Endothelial cell of umbilical vein (primary cell): ENCODE measurements around the gene GNG10. TPM values are rescaled to one million over a fixed set of nuclear protein-coding genes. Genes with fewer than 3 reads are reported as not detected.
A peak's percentile ranks its signal among the peaks of the same experiment; 100 is the strongest.

ENCODE experiments used
- BruUV-seq: library from RNA; stranded (reverse); fragments of 400-500 nt; replicated peaks from 2 replicates; lab custom pipeline; 2021; lab: Mats Ljungman, UMichigan
- CTCF ChIA-PET: fragments of 300-600, 350-600 bp; sonication (Branson Sonifier 250); formaldehyde crosslinking; loops from one replicate; lab custom pipeline; 2021; ENCODE audit warnings: antibody characterized with exemption, inconsistent platforms; lab: Charles Lee
- POLR2A ChIA-PET: fragments of 300-600, 350-600 bp; sonication (Branson Sonifier 250); formaldehyde crosslinking; loops from one replicate; lab custom pipeline; 2021; ENCODE audit warnings: antibody characterized with exemption, inconsistent platforms; lab: Charles Lee
- DNase-seq: peaks from one replicate; pipeline ENCODE4 v3.0.0-alpha.2; 2011; ENCODE audit warnings: low read depth, low spot score
- FAIRE-seq: peaks from 2 replicates; lab custom pipeline; 2011; peaks lifted over from hg19 to GRCh38; lab: Jason Lieb, UNC
- H2AFZ ChIP-seq: 2 replicates; pipeline ENCODE4 v1.6.0; 2012; ENCODE audit warnings: low read depth, low read length, control low read depth, inconsistent platforms
- H3K27ac ChIP-seq: 2 replicates; pipeline ENCODE4 v1.5.1; 2011; ENCODE audit warnings: low read depth, mild to moderate bottlenecking, control low read depth, low read length, moderate library complexity; ENCODE audit not compliant: insufficient read depth
- H3K27me3 ChIP-seq, 2 experiments: 2 replicates each; pipeline versions ENCODE4 v1.6.0 to v1.6.1; 2011; ENCODE audit warnings: low read length in 2 of 2, mixed read lengths in 1 of 2; ENCODE audit not compliant: control insufficient read depth in 2 of 2, insufficient read depth in 2 of 2
- H3K36me3 ChIP-seq, 2 experiments: 2 replicates in 1 of 2; 3 replicates in 1 of 2; pipeline ENCODE4 v1.5.1; 2011; ENCODE audit warnings: low read length in 2 of 2, mild to moderate bottlenecking in 1 of 2, moderate library complexity in 1 of 2; ENCODE audit not compliant: control insufficient read depth in 2 of 2, insufficient read depth in 2 of 2; ENCODE audit errors: extremely low read depth in 1 of 2
- H3K4me1 ChIP-seq: 3 replicates; pipeline ENCODE4 v1.5.1; 2011; ENCODE audit warnings: mild to moderate bottlenecking, low read length; ENCODE audit not compliant: control insufficient read depth, insufficient read depth; ENCODE audit errors: extremely low read depth
- H3K4me2 ChIP-seq: 2 replicates; pipeline ENCODE4 v1.6.1; 2011; ENCODE audit warnings: low read length, control low read depth, mixed read lengths; ENCODE audit not compliant: insufficient read depth
- H3K4me3 ChIP-seq, 3 experiments: fragments of 200-600 bp in 1 of 3; sonication (generic), shearing (Covaris generic) in 1 of 3; replicated peaks in 1 of 3; 2 replicates each; pipeline ENCODE4 v1.5.1; 2011 to 2016; ENCODE audit warnings: control low read depth in 3 of 3, low read length in 3 of 3, mild to moderate bottlenecking in 2 of 3, inconsistent platforms in 1 of 3, low read depth in 1 of 3, moderate library complexity in 1 of 3; ENCODE audit not compliant: insufficient read depth in 1 of 3
- H3K79me2 ChIP-seq: 2 replicates; pipeline ENCODE4 v1.6.0; 2012; ENCODE audit warnings: low read length, inconsistent platforms; ENCODE audit not compliant: control insufficient read depth, insufficient read depth
- H3K9ac ChIP-seq: replicated peaks from 2 replicates; pipeline ENCODE3; 2011; ENCODE audit warnings: low read length, control low read depth; ENCODE audit not compliant: insufficient read depth; ENCODE audit errors: extremely low read depth
- H3K9me1 ChIP-seq: replicated peaks from 3 replicates; pipeline ENCODE4 v1.6.0; 2011; ENCODE audit warnings: mild to moderate bottlenecking, low read length; ENCODE audit not compliant: control insufficient read depth, insufficient read depth; ENCODE audit errors: extremely low read depth
- H3K9me3 ChIP-seq: replicated peaks from 2 replicates; pipeline ENCODE4 v1.5.1; 2012; ENCODE audit warnings: low read length, inconsistent platforms; ENCODE audit not compliant: control insufficient read depth, insufficient read depth
- H4K20me1 ChIP-seq: replicated peaks from 2 replicates; pipeline ENCODE3; 2011; ENCODE audit warnings: mild to moderate bottlenecking, low read length; ENCODE audit not compliant: control insufficient read depth, insufficient read depth; ENCODE audit errors: extremely low read depth
- GATA2 ChIP-seq: IDR thresholded peaks from 2 replicates; pipeline ENCODE4 v1.7.0; 2011; ENCODE audit warnings: low read depth, mild to moderate bottlenecking, moderate library complexity, mixed read lengths, low read length; ENCODE audit not compliant: insufficient read length, insufficient read depth
- JUN ChIP-seq: IDR thresholded peaks from 2 replicates; pipeline ENCODE4 v1.6.1; 2011; ENCODE audit warnings: borderline replicate concordance, low read depth; ENCODE audit not compliant: insufficient read length, insufficient read depth
- MYC ChIP-seq: IDR thresholded peaks from one replicate; pipeline ENCODE4 v1.6.1; 2011; ENCODE audit warnings: mild to moderate bottlenecking, low read depth, low read length
- POLR2A ChIP-seq: IDR thresholded peaks from 2 replicates; pipeline ENCODE4 v1.6.1; 2012; ENCODE audit warnings: low read depth, mild to moderate bottlenecking, control low read depth, low read length
- POLR2AphosphoS5 ChIP-seq: IDR thresholded peaks from 2 replicates; pipeline ENCODE4 v1.6.1; 2012; ENCODE audit warnings: low read depth, mild to moderate bottlenecking, control low read depth, low read length, moderate library complexity; ENCODE audit not compliant: insufficient read depth
- dilution Hi-C: fragments of 300-500 bp; cut with MboI; formaldehyde crosslinking; loops from one replicate; pipeline ENCODE4 v1.15.0; 2019; ENCODE audit warnings: low sequenced_read_pairs; ENCODE audit not compliant: extremely low pct_ligation_motif_present
- intact Hi-C: fragments of 100-400 bp; cut with micrococcal nuclease; formaldehyde crosslinking; loops from one replicate; pipeline ENCODE4 v1.10.0; 2022
- polyA plus RNA-seq, 4 experiments: library from polyadenylated mRNA; depleted of rRNA in 3 of 4; stranded (reverse) in 3 of 4; unstranded in 1 of 4; fragments of >200 nt; gene quantifications; 2 replicates each; pipeline versions ENCODE4 v1.2.1 to v1.2.3, GENCODE V29; 2011 to 2012; ENCODE audit warnings: missing spikeins in 1 of 4
- total RNA-seq: library from RNA; stranded (reverse); gene quantifications from 2 replicates; pipeline ENCODE4 v1.2.3, GENCODE V29; 2021
- TF ChIP-seq, protein P1 (sequence below): IDR thresholded peaks from 2 replicates; pipeline ENCODE4 v1.6.1; 2011; ENCODE audit not compliant: insufficient read depth, insufficient read length
- TF ChIP-seq, protein P2 (sequence below), 2 donors: IDR thresholded peaks; 1 replicate in 1 of 2; 2 replicates in 1 of 2; pipeline ENCODE4 v1.5.1; 2011; ENCODE audit warnings: low read length in 2 of 2, mild to moderate bottlenecking in 2 of 2, moderate library complexity in 2 of 2, control low read depth in 1 of 2, inconsistent platforms in 1 of 2, low read depth in 1 of 2; ENCODE audit not compliant: insufficient read depth in 1 of 2; ENCODE audit errors: extremely low read depth in 1 of 2

Gene GNG10
- total and polyA plus RNA-seq, 2 donors (not counting 3 experiments of a cell fraction or from before 2014, with no cell fraction given) = 31.9 to 33.0 TPM

- H3K4me2 ChIP-seq = no peak overlapping the region
- no peaks in the 10 kb centered on the region for H3K4me1 ChIP-seq
- H3K9me3 ChIP-seq = no peaks in the 10 kb centered on the region
- no peaks in the 10 kb centered on the region for H3K79me2 ChIP-seq
- H4K20me1 ChIP-seq = no peaks in the 10 kb centered on the region
- no TSS peak for BruUV-seq
- DNase-seq = peak; percentile 42
- no peaks in the 10 kb centered on the region for H3K36me3 ChIP-seq
- H3K4me3 ChIP-seq = no peak overlapping the region
- intact Hi-C loops (no loop called here), dilution Hi-C loops (no loop called here)
- peaks cover 5 to 9% of the 10 kb centered on the region in 2 experiments for H3K27me3 ChIP-seq
- ChIA-PET CTCF (interaction anchor here (0.6 to 2.7 kb wide), 5 partner anchors 8 to 173 kb away, joined by 3 to 20 read pairs (median 5); no protein-coding TSS in a partner anchor), POLR2A (no interaction called here)
- TF ChIP-seq JUN (no peak), MYC (no peak), GATA2 (no peak), POLR2A (no peak), POLR2AphosphoS5 (no peak)
- TF ChIP-seq, protein P1, sequence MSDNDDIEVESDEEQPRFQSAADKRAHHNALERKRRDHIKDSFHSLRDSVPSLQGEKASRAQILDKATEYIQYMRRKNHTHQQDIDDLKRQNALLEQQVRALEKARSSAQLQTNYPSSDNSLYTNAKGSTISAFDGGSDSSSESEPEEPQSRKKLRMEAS = no peak
- TF ChIP-seq, protein P2, sequence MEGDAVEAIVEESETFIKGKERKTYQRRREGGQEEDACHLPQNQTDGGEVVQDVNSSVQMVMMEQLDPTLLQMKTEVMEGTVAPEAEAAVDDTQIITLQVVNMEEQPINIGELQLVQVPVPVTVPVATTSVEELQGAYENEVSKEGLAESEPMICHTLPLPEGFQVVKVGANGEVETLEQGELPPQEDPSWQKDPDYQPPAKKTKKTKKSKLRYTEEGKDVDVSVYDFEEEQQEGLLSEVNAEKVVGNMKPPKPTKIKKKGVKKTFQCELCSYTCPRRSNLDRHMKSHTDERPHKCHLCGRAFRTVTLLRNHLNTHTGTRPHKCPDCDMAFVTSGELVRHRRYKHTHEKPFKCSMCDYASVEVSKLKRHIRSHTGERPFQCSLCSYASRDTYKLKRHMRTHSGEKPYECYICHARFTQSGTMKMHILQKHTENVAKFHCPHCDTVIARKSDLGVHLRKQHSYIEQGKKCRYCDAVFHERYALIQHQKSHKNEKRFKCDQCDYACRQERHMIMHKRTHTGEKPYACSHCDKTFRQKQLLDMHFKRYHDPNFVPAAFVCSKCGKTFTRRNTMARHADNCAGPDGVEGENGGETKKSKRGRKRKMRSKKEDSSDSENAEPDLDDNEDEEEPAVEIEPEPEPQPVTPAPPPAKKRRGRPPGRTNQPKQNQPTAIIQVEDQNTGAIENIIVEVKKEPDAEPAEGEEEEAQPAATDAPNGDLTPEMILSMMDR (IDR thresholded peaks at IDR 0.05; ENCODE audit: extremely low read depth in 1 of 2, insufficient read depth in 1 of 2, low read depth in 1 of 2, low read length in 2 of 2) = no peak
- H3K9me1 ChIP-seq = no peaks in the 10 kb centered on the region
- no peak overlapping the region for H2AFZ ChIP-seq
- H3K9ac ChIP-seq = no peak overlapping the region
- no peak for FAIRE-seq
- H3K27ac ChIP-seq = no peak overlapping the region
These were observed 47.9 kb upstream of the GNG10 start for GRCh38 chr9:111613436-111614040.
